Uterus (tissue), 2 donors: Measurements from ENCODE around the gene PPFIA3.

Experiments used
- CTCF ChIP-seq, 4 experiments: fragments of 200-600 bp in 2 of 4; fragments of 450-650 bp in 2 of 4; sonication (generic) in 2 of 4; IDR thresholded peaks; one replicate each; pipeline ENCODE4 v1.5.1; 2016 to 2019; ENCODE audit warnings: antibody characterized with exemption in 4 of 4, mild to moderate bottlenecking in 2 of 4, moderate library complexity in 1 of 4
- POLR2A ChIP-seq, 2 donors: fragments of 450-650 bp; IDR thresholded peaks; one replicate each; pipeline ENCODE4 v1.6.1; 2016; ENCODE audit warnings: antibody characterized with exemption in 2 of 2, mild to moderate bottlenecking in 1 of 2, moderate library complexity in 1 of 2

DNA sequence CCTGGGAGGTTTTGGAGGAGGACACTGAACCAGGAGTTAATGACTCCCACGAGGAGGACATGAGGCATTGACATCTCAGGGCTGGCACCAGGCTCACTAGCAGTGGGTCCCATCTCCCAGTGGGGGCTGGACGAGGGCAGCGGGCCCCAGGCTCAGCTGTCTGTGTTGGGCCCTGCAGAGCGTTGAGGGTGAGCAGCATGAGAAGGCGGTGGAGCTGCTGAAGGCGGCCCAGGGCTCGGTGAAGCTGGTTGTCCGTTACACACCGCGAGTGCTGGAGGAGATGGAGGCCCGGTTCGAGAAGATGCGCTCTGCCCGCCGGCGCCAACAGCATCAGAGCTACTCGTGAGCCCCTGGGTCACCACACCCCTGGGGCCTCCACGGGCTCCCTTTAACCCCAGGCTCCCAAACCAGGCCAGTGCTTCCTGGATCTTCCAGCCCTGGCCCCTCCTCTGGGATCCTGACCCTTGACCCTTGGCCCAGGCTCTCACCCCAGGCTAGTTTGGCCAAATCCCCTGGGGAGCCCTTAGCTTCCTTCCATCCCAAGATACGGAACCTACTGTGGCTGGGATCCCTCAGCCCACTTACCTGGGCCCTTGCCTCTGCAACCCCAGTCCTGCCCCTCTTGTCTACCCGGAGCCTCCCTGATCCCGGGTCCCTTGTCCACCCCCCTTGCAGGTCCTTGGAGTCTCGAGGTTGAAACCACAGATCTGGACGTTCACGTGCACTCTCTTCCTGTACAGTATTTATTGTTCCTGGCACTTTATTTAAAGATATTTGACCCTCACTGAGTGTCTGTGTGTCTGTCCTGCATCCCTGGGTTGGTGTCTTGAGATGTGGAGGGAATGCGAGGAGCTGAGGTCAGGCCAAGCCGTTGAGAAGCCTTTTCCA is 1.4 kb upstream of the PPFIA3 start:
- TF ChIP-seq CTCF (IDR thresholded peaks at IDR 0.05) (no peak), POLR2A (IDR thresholded peaks at IDR 0.05) (no peak)
